GM06990 (cell line): ENCODE measurements around the gene NFATC2IP.

Experiments
- DNase-seq: peaks from one replicate; pipeline ENCODE4 v3.0.0-alpha.2; 2011; ENCODE audit not compliant: insufficient read length; ENCODE audit errors: extremely low read depth
- H3K27me3 ChIP-seq: replicated peaks from 2 replicates; pipeline ENCODE4 v1.6.0; 2011; ENCODE audit warnings: low read length; ENCODE audit not compliant: control insufficient read depth, insufficient read depth
- H3K36me3 ChIP-seq: 2 replicates; pipeline ENCODE4 v1.5.1; 2011; ENCODE audit warnings: low read length; ENCODE audit not compliant: control insufficient read depth, insufficient read depth
- H3K4me3 ChIP-seq: replicated peaks from 2 replicates; pipeline ENCODE4 v1.5.1; 2011; ENCODE audit warnings: low read depth, mild to moderate bottlenecking, control low read depth, low read length
- TF ChIP-seq, protein P1 (sequence below): IDR thresholded peaks from 2 replicates; pipeline ENCODE4 v1.5.1; 2011; ENCODE audit warnings: low read length, control low read depth, mild to moderate bottlenecking, inconsistent platforms; ENCODE audit not compliant: insufficient read depth, poor library complexity, severe bottlenecking

Gene NFATC2IP

DNA sequence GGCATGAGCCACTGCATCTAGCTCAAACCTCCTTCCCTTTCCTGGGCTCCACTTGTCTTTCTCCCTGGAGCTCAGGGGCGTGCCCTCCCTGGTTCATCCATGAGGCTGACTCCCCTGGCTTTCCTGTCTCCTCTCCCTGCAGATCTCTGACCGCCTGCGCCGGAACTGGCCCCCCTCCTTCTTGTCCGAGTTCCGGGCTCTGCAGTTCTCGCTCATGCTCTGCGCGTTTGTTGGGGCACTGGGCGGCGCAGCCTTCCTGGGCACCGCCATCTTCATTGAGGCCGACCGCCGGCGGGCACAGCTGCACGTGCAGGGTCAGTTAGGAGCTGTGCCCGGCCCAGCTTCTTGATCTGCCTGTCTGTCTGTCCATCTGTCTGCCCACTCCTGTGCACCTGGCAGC, 32.9 kb downstream of the NFATC2IP start:
- TF ChIP-seq, protein P1, sequence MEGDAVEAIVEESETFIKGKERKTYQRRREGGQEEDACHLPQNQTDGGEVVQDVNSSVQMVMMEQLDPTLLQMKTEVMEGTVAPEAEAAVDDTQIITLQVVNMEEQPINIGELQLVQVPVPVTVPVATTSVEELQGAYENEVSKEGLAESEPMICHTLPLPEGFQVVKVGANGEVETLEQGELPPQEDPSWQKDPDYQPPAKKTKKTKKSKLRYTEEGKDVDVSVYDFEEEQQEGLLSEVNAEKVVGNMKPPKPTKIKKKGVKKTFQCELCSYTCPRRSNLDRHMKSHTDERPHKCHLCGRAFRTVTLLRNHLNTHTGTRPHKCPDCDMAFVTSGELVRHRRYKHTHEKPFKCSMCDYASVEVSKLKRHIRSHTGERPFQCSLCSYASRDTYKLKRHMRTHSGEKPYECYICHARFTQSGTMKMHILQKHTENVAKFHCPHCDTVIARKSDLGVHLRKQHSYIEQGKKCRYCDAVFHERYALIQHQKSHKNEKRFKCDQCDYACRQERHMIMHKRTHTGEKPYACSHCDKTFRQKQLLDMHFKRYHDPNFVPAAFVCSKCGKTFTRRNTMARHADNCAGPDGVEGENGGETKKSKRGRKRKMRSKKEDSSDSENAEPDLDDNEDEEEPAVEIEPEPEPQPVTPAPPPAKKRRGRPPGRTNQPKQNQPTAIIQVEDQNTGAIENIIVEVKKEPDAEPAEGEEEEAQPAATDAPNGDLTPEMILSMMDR = no peak
- Histone ChIP-seq H3K36me3 (peaks cover 22% of the 10 kb centered on the region), H3K4me3 (no peak overlapping the region), H3K27me3 (no peaks in the 10 kb centered on the region)
- DNase-seq = no peak

DNA sequence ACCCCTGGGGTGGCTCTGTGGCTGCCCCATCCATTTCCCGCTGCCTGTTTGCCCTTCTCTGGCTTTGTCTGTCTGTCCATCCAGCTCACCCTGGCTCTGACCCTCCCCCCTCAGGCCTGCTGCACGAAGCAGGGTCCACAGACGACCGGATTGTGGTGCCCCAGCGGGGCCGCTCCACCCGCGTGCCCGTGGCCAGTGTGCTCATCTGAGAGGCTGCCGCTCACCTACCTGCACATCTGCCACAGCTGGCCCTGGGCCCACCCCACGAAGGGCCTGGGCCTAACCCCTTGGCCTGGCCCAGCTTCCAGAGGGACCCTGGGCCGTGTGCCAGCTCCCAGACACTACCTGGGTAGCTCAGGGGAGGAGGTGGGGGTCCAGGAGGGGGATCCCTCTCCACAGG, 33.4 kb downstream of the NFATC2IP start:
- TF ChIP-seq, protein P1 = no peak
- Histone ChIP-seq H3K36me3 (peaks cover 21% of the 10 kb centered on the region), H3K27me3 (no peaks in the 10 kb centered on the region), H3K4me3 (no peak overlapping the region)
- no peak for DNase-seq

DNA sequence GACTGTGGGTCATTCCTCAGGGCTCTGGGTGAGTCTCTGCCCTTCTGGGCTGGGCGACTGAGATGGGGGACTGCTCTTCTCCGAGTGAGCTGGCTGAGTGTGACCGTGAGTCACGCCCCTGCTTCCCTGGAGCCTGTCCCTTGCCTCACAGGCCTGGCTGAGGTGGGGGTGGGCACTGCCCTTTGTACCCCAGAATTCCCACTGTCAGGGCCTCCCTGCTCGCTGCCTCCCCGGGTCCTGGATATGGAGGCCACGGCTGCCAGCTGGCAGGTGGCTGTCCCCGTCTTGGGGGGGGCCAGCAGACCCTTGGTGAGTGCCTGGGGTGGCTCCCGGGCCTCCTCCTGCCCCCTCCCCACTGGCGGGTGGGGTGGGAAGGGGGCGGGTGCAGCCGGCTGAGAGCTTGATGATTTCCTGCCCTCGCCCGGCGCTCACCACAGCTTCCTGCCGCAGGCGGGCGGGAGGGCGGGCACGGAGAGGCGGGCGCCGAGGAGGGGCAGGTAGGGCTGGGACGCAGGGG, 33.9 kb downstream of the NFATC2IP start, which contains the start of gene LAT:
LAT (plus strand) TSS at position 434 of the 517 bp plus-strand sequence. CDS start 366 bp downstream, outside the sequence.
- no peak for DNase-seq
- Histone ChIP-seq H3K36me3 (peaks cover 18% of the 10 kb centered on the region), H3K4me3 (peak within 1 kb of the TSS; percentile 49), H3K27me3 (no peaks in the 10 kb centered on the region)
- TF ChIP-seq, protein P1 = no peak

DNA sequence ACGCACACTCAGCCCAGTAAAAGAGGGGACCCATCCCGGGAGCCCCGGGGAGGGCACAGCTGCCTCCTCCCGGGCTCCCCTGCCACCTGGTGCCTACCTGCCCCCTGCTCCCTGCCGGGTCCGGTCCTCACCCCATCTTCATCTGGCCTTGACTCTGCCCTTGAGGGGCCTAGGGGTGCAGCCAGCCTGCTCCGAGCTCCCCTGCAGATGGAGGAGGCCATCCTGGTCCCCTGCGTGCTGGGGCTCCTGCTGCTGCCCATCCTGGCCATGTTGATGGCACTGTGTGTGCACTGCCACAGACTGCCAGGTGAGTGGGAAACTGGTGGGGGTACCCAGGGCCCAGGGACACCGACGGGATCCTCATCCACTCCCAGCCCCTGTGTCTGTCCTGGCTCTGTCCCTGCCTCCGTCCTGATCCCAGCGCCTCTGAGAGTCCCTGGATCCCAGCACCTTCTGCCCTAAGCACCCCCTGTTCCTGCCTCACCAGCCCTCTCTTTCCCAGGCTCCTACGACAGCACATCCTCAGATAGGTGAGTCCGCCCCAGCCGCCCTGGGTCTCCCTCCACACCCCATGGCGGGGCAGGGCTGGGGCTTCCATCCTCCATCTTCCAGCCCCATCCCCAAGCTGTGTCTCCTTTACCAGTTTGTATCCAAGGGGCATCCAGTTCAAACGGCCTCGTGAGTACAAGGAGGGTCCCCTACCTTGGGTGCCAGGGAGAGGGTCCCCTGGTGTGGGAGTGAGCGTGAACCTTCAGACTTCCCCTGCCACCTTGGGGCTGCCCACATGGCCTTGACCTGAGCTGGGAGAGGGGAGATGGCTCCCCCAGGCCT, 34.7 kb downstream of the NFATC2IP start:
- Histone ChIP-seq H3K36me3 (peaks cover 18% of the 10 kb centered on the region), H3K4me3 (peak overlapping the region; percentile 49), H3K27me3 (no peaks in the 10 kb centered on the region)
- DNase-seq = no peak
- TF ChIP-seq, protein P1 = no peak

DNA sequence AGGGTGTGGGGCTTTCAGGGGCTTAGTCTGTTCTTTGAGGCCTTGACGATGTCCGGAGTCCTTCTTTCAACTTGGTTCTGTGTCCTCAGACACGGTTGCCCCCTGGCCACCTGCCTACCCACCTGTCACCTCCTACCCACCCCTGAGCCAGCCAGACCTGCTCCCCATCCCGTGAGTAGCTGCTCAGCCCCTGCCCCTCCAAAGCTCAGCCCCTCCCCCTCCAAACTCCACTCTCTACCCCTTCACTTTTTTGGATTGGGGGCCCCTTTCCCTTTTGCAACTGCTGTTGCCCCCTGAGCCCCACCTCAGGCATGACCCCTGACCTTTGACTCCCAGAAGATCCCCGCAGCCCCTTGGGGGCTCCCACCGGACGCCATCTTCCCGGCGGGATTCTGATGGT, 35.3 kb downstream of the NFATC2IP start:
- Histone ChIP-seq H3K4me3 (no peak overlapping the region), H3K36me3 (peaks cover 18% of the 10 kb centered on the region), H3K27me3 (no peaks in the 10 kb centered on the region)
- TF ChIP-seq, protein P1 = no peak
- DNase-seq = no peak
